ENCODE results near the gene KRTAP10-8.
"Not testable (repeated sequence)": the region's sequence is repeated elsewhere in the genome, so short reads cannot be mapped to it uniquely, and the experiment has no call there.

KRTAP10-8 gene

DNA sequence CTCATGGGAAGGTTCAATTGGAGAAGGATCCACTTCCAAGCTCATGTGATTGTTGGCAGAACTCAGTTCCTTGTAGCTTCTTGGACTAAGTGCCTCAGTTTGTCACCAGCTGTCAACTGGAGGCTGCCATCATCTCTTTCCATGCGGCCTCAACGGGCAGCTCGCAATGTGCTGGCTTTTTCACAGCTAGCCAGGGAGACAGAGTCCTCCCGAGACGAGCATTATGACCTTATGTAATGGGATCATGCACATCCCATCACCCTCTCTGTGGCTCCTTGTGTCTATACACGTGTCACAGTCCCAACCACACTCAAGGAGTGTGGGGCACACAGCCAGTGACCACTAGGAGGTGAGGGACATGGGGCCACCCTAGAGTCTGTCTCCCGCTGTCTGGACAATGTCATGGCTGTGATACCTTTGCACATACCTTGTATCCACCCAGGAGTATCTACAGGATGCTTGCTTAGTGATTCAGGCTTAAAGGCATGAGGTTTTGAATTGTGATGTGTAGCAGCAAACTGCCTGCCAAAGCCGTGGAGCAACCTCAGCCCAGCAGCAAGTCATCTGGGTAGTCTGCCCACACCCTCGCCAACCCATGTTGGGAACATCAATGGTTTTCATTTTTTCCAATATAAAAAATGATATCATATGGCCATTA, 15.7 kb upstream of the KRTAP10-8 start:
- TF ChIP-seq, protein P1, sequence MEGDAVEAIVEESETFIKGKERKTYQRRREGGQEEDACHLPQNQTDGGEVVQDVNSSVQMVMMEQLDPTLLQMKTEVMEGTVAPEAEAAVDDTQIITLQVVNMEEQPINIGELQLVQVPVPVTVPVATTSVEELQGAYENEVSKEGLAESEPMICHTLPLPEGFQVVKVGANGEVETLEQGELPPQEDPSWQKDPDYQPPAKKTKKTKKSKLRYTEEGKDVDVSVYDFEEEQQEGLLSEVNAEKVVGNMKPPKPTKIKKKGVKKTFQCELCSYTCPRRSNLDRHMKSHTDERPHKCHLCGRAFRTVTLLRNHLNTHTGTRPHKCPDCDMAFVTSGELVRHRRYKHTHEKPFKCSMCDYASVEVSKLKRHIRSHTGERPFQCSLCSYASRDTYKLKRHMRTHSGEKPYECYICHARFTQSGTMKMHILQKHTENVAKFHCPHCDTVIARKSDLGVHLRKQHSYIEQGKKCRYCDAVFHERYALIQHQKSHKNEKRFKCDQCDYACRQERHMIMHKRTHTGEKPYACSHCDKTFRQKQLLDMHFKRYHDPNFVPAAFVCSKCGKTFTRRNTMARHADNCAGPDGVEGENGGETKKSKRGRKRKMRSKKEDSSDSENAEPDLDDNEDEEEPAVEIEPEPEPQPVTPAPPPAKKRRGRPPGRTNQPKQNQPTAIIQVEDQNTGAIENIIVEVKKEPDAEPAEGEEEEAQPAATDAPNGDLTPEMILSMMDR (conservative IDR thresholded peaks at IDR 0.05; ENCODE audit: low read depth, low read length) = no peak
- no peak for DNase-seq (ENCODE audit: low read depth)
- H3K4me3 ChIP-seq (ENCODE audit: low read length) = no peak overlapping the region

DNA sequence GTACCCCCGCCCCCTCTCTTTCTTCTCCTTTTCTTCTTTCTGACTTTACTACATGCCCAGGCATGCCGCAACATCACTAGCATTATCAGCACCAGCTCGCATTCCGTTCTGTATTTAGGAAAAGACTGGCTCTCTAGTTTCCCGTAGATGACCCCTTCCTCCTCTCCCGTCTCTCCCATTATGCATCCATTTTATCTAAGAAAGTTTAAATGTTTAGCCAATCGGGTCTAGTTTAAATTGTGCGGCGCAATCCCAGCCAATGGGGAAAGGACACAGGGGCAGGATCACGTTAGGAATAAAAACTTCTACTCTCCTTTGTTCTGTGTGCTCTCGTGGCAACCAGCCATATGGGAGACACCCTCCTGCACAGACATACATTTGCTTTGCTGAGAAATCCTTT, 13.8 kb upstream of the KRTAP10-8 start:
- TF ChIP-seq, protein P1 (conservative IDR thresholded peaks at IDR 0.05; ENCODE audit: low read depth, low read length) = no peak
- H3K4me3 ChIP-seq (ENCODE audit: low read length) = no peak overlapping the region
- no peak for DNase-seq (ENCODE audit: low read depth)

- TF ChIP-seq, protein P1 (conservative IDR thresholded peaks at IDR 0.05; ENCODE audit: low read depth, low read length) = no peak
- DNase-seq (ENCODE audit: low read depth) = no peak
Measured at GRCh38 chr21:44599264-44600029, 12.4 kb upstream of the KRTAP10-8 start.

GRCh38 chr21:44600118-44600978, 11.5 kb upstream of the KRTAP10-8 start, which contains the start of gene KRTAP10-7:
TSS of gene KRTAP10-7 (plus strand) at chr21:44600597. CDS start at chr21:44600622, 25 bp downstream.
- not testable (repeated sequence) for DNase-seq (ENCODE audit: low read depth); H3K4me3 ChIP-seq (ENCODE audit: low read length)

More at GRCh38 chr21:44599264-44600029, 12.4 kb upstream of the KRTAP10-8 start:
- no peak overlapping the region for H3K4me3 ChIP-seq (ENCODE audit: low read length)

- not testable (repeated sequence) for H3K4me3 ChIP-seq (ENCODE audit: low read length); DNase-seq (ENCODE audit: low read depth)
Measured at GRCh38 chr21:44601091-44601490, 10.8 kb upstream of the KRTAP10-8 start.

DNA sequence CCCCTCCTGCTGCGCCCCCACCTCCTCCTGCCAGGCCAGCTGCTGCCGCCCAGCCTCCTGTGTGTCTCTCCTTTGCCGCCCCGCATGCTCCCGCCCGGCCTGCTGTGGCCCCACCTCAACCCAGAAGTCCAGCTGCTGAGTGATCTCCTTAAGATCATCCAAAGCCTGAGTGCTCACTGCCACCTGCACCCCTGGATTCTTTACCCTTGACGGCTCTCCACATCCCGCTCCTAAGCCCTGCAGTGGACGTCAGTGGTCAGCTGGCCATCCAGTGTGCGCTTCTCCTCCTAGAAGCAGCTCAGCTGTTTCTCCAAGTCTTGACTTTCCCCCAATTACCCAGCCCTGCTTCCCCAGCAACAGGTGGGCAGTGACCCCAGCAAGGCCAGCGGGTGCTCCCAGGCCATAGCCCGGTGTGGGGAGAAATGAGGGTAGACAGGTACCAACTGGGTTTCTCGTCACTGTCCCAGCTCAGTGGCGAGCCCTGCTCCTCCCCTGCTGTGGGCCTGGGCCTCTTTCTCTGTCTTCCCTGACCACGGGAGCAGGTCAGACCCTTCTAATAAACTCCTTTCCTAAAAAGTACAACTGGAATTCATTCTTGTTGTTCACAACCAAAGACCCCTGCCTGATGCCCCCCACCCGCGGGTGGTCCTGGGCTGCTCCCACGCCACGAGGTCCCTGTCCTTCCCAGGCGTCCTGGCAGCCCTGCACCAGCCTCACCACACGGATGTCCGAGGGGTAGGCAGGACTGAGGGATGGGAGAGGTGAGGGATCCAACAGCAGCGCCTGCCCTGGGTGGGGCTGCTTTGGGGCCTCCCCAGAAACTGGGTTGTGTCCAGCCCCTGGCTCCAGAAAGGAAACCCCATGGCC, 10.1 kb upstream of the KRTAP10-8 start:
- TF ChIP-seq, protein P1 (conservative IDR thresholded peaks at IDR 0.05; ENCODE audit: low read depth, low read length) = no peak
- no peak overlapping the region for H3K4me3 ChIP-seq (ENCODE audit: low read length)
- no peak for DNase-seq (ENCODE audit: low read depth)

DNA sequence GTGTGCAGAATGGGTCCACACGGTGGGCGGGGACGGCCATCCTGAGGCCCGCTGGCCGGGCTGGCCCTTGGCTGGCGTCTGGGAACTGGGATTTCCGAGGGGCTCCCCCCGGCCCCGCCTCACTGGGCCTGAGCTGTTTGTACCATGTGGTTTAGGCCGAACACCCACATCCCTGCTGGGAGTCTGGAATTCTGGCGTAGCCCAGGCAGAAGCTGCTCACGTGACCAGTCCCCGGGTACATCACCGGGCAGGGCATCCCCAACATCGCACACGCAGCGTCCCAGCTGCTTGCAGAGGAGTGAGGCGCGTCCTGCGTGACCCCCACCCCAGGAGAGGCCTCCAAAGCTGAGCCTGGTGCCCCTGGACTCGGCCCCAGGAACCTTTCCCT, 9.4 kb upstream of the KRTAP10-8 start:
- TF ChIP-seq, protein P1 (conservative IDR thresholded peaks at IDR 0.05; ENCODE audit: low read depth, low read length) = no peak
- no peak for DNase-seq (ENCODE audit: low read depth)

More for the DNA sequence above, 9.4 kb upstream of the KRTAP10-8 start:
- no peak overlapping the region for H3K4me3 ChIP-seq (ENCODE audit: low read length)
